Measurements from ENCODE around the gene SLC13A3. TPM values are rescaled to one million over a fixed set of nuclear protein-coding genes. Genes with fewer than 3 reads are reported as not detected.

Gene SLC13A3
- total RNA-seq, 1 donor from 2014 or later: 2.9 TPM

GRCh38 chr20:46671866-46672542 is 20.7 kb upstream of the SLC13A3 start:
- peaks cover 6% of the 10 kb centered on the region for H3K9me3 Mint-ChIP-seq (ENCODE audit: low read depth)
- H3K27me3 Mint-ChIP-seq: no peaks in the 10 kb centered on the region
- peaks cover 5% of the 10 kb centered on the region for H3K36me3 Mint-ChIP-seq (ENCODE audit: insufficient read depth)
- H3K27ac Mint-ChIP-seq: no peak overlapping the region
- TF ChIP-seq CTCF (IDR thresholded peaks at IDR 0.05; ENCODE audit: unreplicated experiment): no peak
- no peaks in the 10 kb centered on the region for H3K4me1 Mint-ChIP-seq (ENCODE audit: low read depth)
- H3K4me3 Mint-ChIP-seq (ENCODE audit: low read depth): no peak overlapping the region
- DNase-seq (ENCODE audit: low spot score, unreplicated experiment): no peak

- Mint-ChIP-seq H3K4me1 (ENCODE audit: low read depth) (no peaks in the 10 kb centered on the region), H3K9me3 (ENCODE audit: low read depth) (peaks cover 6% of the 10 kb centered on the region), H3K27me3 (no peaks in the 10 kb centered on the region), H3K4me3 (ENCODE audit: low read depth) (no peak overlapping the region), H3K36me3 (ENCODE audit: insufficient read depth) (peaks cover 5% of the 10 kb centered on the region), H3K27ac (no peak overlapping the region)
- DNase-seq (ENCODE audit: low spot score, unreplicated experiment): no peak
- no peak for TF ChIP-seq CTCF (IDR thresholded peaks at IDR 0.05; ENCODE audit: unreplicated experiment)
Measured at GRCh38 chr20:46670585-46671584, 19.6 kb upstream of the SLC13A3 start.

GRCh38 chr20:46670228-46670584 is 18.9 kb upstream of the SLC13A3 start:
- H3K4me3 Mint-ChIP-seq (ENCODE audit: low read depth): no peak overlapping the region
- H3K27me3 Mint-ChIP-seq: no peaks in the 10 kb centered on the region
- H3K36me3 Mint-ChIP-seq (ENCODE audit: insufficient read depth): peaks cover 5% of the 10 kb centered on the region
- no peaks in the 10 kb centered on the region for H3K4me1 Mint-ChIP-seq (ENCODE audit: low read depth)
- TF ChIP-seq CTCF (IDR thresholded peaks at IDR 0.05; ENCODE audit: unreplicated experiment): no peak
- H3K9me3 Mint-ChIP-seq (ENCODE audit: low read depth): peaks cover 6% of the 10 kb centered on the region
- no peak for DNase-seq (ENCODE audit: low spot score, unreplicated experiment)
- H3K27ac Mint-ChIP-seq: no peak overlapping the region

- no peak for TF ChIP-seq CTCF (IDR thresholded peaks at IDR 0.05; ENCODE audit: unreplicated experiment)
- no peak for DNase-seq (ENCODE audit: low spot score, unreplicated experiment)
- peaks cover 5% of the 10 kb centered on the region for H3K36me3 Mint-ChIP-seq (ENCODE audit: insufficient read depth)
- H3K27ac Mint-ChIP-seq: no peak overlapping the region
- H3K27me3 Mint-ChIP-seq: no peaks in the 10 kb centered on the region
- H3K4me1 Mint-ChIP-seq (ENCODE audit: low read depth): no peaks in the 10 kb centered on the region
- H3K9me3 Mint-ChIP-seq (ENCODE audit: low read depth): peaks cover 6% of the 10 kb centered on the region
- no peak overlapping the region for H3K4me3 Mint-ChIP-seq (ENCODE audit: low read depth)
Measured at GRCh38 chr20:46666818-46667515, 15.7 kb upstream of the SLC13A3 start.

GRCh38 chr20:46666306-46666705 is 15.0 kb upstream of the SLC13A3 start:
- Mint-ChIP-seq H3K36me3 (ENCODE audit: insufficient read depth) (peaks cover 5% of the 10 kb centered on the region), H3K4me3 (ENCODE audit: low read depth) (no peak overlapping the region), H3K9me3 (ENCODE audit: low read depth) (peaks cover 6% of the 10 kb centered on the region), H3K27ac (no peak overlapping the region), H3K4me1 (ENCODE audit: low read depth) (no peaks in the 10 kb centered on the region), H3K27me3 (no peaks in the 10 kb centered on the region)
- DNase-seq (ENCODE audit: low spot score, unreplicated experiment): no peak
- no peak for TF ChIP-seq CTCF (IDR thresholded peaks at IDR 0.05; ENCODE audit: unreplicated experiment)

Data from progenitor cell of endocrine pancreas (in vitro differentiated cells).